Measurements from ENCODE around the gene MAN1C1. TPM values are rescaled to one million over a fixed set of nuclear protein-coding genes. Genes with fewer than 3 reads are reported as not detected.

The MAN1C1 gene
- total RNA-seq, 2 donors from 2014 or later, result 4.4 to 10.9 TPM

DNA sequence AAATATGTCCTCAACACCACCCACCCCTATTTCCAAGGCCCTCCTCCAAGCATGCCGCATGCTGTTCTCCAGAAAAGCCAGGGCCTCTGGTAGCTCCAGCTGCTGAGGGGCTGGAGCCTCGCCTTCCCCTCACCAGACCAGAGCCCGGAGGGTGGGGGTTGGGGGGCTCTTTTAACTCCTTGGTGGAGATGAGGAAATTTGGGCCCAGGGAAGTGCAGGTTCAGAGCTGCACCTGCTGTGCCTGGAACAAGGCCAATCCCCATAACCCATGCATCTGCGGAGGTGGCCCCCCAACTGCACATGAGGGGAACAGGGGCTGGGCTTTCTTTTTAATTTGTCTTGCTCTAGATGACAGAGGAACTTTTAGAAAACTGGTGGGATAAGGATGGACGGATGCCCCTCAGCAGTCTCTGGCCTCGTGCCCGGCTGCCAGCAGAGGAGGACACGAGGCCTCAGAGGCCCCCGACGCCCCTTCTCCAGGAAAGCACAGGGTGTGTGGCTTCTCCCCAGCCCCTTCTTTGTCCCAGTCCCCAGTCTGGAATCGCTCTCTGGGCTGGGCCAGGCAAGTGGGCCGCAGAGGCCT lies 182.9 kb downstream of the MAN1C1 start:
- TF ChIP-seq, protein P1, sequence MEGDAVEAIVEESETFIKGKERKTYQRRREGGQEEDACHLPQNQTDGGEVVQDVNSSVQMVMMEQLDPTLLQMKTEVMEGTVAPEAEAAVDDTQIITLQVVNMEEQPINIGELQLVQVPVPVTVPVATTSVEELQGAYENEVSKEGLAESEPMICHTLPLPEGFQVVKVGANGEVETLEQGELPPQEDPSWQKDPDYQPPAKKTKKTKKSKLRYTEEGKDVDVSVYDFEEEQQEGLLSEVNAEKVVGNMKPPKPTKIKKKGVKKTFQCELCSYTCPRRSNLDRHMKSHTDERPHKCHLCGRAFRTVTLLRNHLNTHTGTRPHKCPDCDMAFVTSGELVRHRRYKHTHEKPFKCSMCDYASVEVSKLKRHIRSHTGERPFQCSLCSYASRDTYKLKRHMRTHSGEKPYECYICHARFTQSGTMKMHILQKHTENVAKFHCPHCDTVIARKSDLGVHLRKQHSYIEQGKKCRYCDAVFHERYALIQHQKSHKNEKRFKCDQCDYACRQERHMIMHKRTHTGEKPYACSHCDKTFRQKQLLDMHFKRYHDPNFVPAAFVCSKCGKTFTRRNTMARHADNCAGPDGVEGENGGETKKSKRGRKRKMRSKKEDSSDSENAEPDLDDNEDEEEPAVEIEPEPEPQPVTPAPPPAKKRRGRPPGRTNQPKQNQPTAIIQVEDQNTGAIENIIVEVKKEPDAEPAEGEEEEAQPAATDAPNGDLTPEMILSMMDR (IDR thresholded peaks at IDR 0.05), result no peak
- no peak for TF ChIP-seq POLR2A (IDR thresholded peaks at IDR 0.05)
- Histone ChIP-seq H3K9me3 (no peaks in the 10 kb centered on the region), H3K4me1 (peaks cover 67% of the 10 kb centered on the region), H3K36me3 (replicated peaks in 1 of 2; ENCODE audit: insufficient read depth in 1 of 2, low read depth in 2 of 2) (no peaks in the 10 kb centered on the region), H3K27ac (peak overlapping the region; percentile 75 to 86 (median 78)), H3K4me3 (no peak overlapping the region), H3K27me3 (no peaks in the 10 kb centered on the region)
- 33 to 49% methylated on average over 9 to 12 of the region's 12 CpGs for WGBS, 2 donors
- intact Hi-C loops (cut with DNase I), result no loop called here
- no peak for DNase-seq
- no peak for ATAC-seq

DNA sequence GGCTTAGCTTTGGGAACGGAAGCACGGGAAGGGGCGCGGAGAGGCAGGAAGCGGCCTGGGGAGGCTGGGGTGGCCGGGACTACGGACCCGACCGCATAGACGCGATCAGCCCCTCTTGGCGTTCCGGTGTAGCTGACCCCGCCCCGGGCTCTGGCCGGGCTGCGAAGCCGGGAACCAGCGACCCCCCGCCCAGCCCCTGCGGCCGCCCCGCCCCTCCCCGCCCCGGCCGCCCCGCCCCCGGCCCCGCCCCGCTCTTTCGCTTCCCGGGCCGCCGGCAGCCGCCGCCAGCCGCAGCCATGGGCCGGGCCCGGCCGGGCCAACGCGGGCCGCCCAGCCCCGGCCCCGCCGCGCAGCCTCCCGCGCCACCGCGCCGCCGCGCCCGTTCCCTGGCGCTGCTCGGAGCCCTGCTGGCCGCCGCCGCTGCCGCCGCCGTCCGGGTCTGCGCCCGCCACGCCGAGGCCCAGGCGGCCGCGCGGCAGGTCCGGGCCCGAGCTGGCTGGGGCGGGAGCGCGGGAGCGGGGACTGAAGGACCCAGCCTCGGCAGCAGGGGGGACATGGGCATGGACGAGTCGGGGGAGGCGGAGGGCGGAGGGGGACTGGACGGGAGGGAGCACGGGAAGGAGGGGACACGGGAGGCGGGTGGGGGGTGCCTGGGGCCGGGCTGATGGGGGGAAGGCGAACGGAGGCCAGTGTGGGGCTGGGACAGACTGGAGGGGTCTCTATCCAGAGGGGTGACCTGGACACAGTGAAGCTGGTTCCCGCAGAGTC lies 183.5 kb downstream of the MAN1C1 start, which contains the start of gene SELENON:
Gene SELENON (plus strand): TSS at position 259 of the 768 bp plus-strand sequence. CDS start 38 bp downstream, at position 297.
- H3K4me1 ChIP-seq, result peaks cover 72% of the 10 kb centered on the region
- no peaks in the 10 kb centered on the region for H3K36me3 ChIP-seq (replicated peaks in 1 of 2; ENCODE audit: insufficient read depth in 1 of 2, low read depth in 2 of 2)
- 0 to 1% methylated on average over 10 to 35 of the region's 91 CpGs for WGBS, 2 donors
- no peaks in the 10 kb centered on the region for H3K27me3 ChIP-seq
- intact Hi-C loops (cut with DNase I), result no loop called here
- ATAC-seq, result peak; percentile 69
- peak; percentile 58 to 68 (median 67) for DNase-seq
- no peaks in the 10 kb centered on the region for H3K9me3 ChIP-seq
- H3K4me3 ChIP-seq, result peak within 1 kb of the TSS; percentile 23 to 40
- TF ChIP-seq, protein P1 (IDR thresholded peaks at IDR 0.05), result no peak
- peak in 2 of 3 donors; percentile 48 to 50 for TF ChIP-seq POLR2A (IDR thresholded peaks at IDR 0.05)
- peak within 1 kb of the TSS; percentile 75 to 86 (median 78) for H3K27ac ChIP-seq

DNA sequence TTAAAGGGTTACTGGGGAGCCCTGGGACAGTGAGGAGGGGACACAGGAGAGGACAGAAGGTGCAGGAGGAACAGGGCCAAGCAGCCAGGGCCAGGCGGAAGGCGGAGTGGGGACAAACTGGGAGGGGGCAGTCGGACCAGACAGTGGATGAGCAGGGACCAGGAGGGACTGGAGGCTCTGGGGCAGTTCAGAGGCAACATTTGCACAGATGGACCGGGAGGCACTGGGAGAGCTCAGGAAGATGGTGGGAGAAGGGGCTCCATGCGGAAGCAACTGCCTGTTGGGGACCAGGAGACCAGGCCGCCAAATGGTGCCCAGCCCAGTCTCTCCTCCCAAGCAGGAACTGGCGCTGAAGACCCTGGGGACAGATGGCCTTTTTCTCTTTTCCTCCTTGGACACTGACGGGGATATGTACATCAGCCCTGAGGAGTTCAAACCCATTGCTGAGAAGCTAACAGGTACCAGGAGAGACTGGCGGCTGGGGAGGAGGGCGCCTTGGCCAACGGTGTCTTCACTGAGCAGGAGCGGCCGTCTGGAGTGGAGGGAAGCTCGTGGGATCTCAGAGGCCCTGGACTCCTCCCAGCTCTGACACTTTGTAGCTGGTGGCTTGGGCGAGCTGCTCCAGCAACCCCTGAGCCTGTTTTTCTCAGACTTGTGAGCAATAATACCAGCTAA lies 184.2 kb downstream of the MAN1C1 start:
- ATAC-seq, result peak; percentile 7
- intact Hi-C loops (cut with DNase I), result no loop called here

DNA sequence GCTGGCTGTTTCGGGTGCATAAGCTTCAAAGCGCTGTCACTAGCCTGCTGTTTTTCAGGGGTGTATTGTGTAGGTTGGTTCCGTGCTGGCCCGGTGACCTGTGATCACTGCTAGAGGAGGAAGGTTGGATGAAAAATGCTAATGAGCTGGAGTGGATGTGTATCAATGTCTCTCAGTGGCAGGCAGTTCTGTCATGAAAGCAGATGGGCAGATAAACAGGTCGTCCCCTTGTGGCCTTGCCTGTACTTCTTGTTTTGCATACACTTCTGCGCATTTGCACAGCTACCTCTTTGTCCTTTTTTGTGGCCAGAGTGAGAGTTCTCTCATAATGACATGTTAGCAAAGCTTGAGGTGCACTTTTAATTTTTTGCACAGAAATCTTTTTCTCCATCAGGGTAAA lies 186.3 kb downstream of the MAN1C1 start:
- H3K27me3 ChIP-seq, result no peaks in the 10 kb centered on the region
- TF ChIP-seq POLR2A (IDR thresholded peaks at IDR 0.05), result no peak
- TF ChIP-seq, protein P1 (IDR thresholded peaks at IDR 0.05), result no peak
- H3K9me3 ChIP-seq, result no peaks in the 10 kb centered on the region
- ATAC-seq (no peak), DNase-seq (no peak)
- H3K36me3 ChIP-seq (replicated peaks in 1 of 2; ENCODE audit: insufficient read depth in 1 of 2, low read depth in 2 of 2), result no peaks in the 10 kb centered on the region
- H3K4me3 ChIP-seq, result no peak overlapping the region
- WGBS, 2 donors, result 45 to 53% methylated on average over 6 of the region's 6 CpGs
- H3K27ac ChIP-seq, result peak overlapping the region in 1 of 4 donors; percentile 2
- intact Hi-C loops (cut with DNase I), result no loop called here
- H3K4me1 ChIP-seq, result peaks cover 87% of the 10 kb centered on the region

More for the DNA sequence above, 184.2 kb downstream of the MAN1C1 start:
- Histone ChIP-seq H3K9me3 (no peaks in the 10 kb centered on the region), H3K4me3 (peak overlapping the region; percentile 23 to 40), H3K36me3 (replicated peaks in 1 of 2; ENCODE audit: insufficient read depth in 1 of 2, low read depth in 2 of 2) (no peaks in the 10 kb centered on the region), H3K4me1 (peaks cover 76% of the 10 kb centered on the region), H3K27ac (peak overlapping the region; percentile 60 to 86 (median 65)), H3K27me3 (no peaks in the 10 kb centered on the region)
- no peak for TF ChIP-seq POLR2A (IDR thresholded peaks at IDR 0.05)
- TF ChIP-seq, protein P1 (IDR thresholded peaks at IDR 0.05), result no peak
- WGBS, 2 donors, result 21 to 44% methylated on average over 6 to 15 of the region's 15 CpGs
- DNase-seq, result peak in 1 of 4 donors; percentile 42

All from body of pancreas (tissue), 4 donors.